Glomerular visceral epithelial cell (primary cell): ENCODE measurements around the gene FFAR3.

Source experiments
- DNase-seq: peaks from one replicate; pipeline ENCODE4 v3.0.0-alpha.2; 2016; ENCODE audit errors: extremely low spot score

FFAR3 gene

DNA sequence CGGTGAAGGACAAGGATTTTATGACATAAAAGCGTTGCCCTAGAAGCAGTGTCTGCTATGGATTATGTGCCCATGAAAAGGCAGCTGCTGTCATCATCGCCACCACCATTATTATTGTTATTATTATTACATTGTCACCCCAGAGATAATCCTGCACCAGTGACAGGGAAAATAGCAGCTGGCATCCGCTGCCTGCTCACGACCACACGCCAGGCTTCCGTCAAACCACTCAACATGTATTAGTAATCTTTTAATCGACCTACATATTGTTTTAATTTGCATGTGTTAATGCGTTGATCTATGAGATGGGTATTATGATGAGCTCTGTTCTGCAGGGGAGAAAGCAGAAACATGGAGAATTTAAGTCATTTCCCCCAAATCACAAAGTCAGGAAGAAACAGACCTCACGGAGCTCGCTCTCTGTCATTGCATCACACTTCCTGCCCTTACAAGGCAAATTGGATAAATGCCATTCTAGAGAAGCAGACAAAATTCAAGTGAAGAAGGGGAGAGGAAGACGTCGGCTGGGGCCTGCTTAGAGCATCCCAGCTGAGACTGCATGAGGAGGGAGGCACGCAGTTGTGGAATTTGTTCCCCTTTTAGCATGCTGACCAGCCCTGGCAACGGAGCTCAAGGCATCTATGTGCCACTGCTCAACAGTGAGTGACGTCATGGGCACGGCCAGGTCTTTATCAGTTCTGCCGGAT is at the start of gene FFAR3:
FFAR3 (plus strand) TSS at position 594 of the 707 bp plus-strand sequence. CDS start 431 bp downstream, outside the sequence.
- DNase-seq = no peak

DNA sequence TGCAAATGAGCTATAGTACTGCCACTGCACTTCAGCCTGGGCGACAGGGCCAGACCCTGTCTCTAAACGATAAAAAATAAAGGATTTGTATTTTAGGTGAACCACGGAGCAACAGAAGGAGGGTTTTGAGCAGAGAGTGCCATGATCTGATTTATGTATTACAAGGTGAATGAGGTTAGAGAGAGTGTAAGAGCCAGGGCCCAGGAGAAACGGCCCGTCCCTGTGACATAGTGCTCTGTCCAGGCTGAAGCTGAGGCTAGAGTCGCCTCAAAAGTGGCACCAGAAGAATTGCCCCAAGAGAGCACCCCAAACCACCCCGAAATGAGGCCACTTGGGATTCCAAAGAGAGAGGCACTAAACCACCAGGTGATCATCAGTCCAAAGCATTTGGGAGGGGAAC is 49.4 kb upstream of the FFAR3 start:
- no peak for DNase-seq

DNA sequence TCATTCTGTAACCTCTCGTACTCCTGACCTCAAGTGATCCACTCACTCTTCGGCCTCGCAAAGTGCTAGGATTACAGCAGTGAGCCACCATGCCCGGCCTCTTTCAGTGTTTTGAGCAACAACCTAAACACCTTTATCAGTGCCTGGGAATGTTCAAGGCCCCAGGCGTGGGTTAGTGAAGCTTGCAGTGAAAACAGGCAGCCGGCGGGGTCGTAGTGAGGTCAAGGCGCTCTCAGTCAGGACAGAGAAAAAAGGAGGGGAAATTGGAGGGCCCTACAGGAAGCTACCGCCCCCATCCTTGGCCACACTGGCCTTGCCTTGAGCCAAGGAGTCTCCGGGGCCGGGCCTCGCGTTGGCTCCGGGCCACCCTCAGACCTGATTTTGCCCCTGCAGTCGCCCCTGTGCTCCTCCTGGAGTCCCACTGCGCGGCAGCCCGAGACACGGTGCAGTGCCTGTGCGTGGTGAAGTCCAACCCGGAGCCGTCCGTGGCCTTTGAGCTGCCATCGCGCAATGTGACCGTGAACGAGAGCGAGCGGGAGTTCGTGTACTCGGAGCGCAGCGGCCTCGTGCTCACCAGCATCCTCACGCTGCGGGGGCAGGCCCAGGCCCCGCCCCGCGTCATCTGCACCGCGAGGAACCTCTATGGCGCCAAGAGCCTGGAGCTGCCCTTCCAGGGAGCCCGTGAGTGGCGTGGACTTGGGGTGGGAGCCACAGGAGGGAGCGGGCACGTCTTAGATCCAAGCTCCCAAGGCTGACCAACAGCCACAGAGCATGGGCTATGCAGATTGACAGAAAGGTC is 48.6 kb upstream of the FFAR3 start:
- DNase-seq = no peak

DNA sequence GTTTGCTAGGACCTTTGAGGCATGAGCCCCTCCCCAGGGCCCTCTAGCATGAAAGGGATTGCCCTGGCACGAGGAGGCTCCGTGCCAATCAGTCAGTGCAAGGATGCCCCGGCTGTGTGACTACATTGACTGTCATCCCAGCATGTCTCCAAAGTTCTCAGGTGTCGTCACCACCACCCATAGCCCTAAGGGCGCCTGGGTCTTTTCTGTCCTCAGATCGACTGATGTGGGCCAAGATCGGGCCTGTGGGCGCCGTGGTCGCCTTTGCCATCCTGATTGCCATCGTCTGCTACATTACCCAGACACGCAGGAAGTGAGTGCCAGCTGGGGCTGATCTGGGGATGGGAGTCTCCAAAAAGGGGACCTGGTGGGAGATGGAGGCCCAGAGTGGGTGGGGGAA is 47.9 kb upstream of the FFAR3 start:
- DNase-seq = no peak

- no peak for DNase-seq
Measured at GRCh38 chr19:35310811-35311465, 47.3 kb upstream of the FFAR3 start.

- DNase-seq = peak; percentile 16
Measured at GRCh38 chr19:35311901-35312665, 46.2 kb upstream of the FFAR3 start.

- no peak for DNase-seq
Measured at GRCh38 chr19:35313587-35313986, 44.7 kb upstream of the FFAR3 start.

- no peak for DNase-seq
Measured at GRCh38 chr19:35314031-35314430, 44.2 kb upstream of the FFAR3 start.

DNA sequence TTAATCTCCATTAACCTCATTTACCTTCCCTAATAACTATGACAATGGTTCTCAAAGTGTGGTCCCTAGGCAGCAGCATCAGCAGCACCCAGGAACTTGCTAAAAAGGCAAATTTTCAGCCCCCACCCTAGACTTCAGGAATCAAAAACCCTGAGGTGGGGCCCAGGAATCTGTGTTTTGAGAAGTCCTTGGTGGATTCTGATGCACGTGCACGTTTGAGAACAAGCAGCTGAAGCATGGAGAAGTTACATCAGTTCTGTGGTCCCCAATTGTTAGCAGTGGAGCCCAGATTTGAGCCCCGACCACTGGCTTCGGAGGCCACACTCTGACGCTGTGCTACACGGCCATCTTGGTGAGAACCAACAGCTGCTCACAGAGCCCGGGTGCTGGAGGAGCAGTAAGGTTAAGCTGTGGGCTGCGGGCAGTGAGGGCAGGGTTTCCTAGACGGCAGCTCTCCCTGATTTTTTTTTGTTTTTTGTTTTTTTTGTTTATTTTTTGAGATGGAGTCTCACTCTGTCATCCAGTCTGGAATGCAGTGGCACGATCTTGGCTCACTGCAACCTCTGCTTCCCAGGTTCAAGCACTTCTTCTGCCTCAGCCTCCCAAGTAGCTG is 43.3 kb upstream of the FFAR3 start:
- no peak for DNase-seq

DNA sequence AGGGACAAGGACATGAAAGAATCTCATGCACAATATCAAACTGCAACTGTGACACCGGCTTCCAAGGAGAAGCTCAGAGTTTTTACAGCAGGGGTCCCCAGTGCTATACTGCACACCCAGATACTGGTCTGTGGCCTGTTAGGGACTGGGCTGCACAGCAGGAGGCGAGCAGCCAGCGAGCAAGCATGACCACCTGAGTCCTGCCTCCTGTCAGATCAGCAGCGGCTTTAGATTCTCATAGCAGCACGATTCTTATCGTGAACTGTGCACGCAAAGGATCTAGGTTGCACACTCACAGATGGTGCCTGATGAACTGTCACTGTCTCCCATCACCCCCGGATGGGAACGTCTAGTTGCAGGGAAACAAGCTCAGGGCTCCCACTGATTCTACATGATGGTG is 42.4 kb upstream of the FFAR3 start:
- no peak for DNase-seq

- no peak for DNase-seq
Measured at GRCh38 chr19:35316560-35316959, 41.7 kb upstream of the FFAR3 start.

GRCh38 chr19:35317464-35318043 is 40.7 kb upstream of the FFAR3 start:
- no peak for DNase-seq

- peak; percentile 78 for DNase-seq
Measured at GRCh38 chr19:35318679-35319448, 39.4 kb upstream of the FFAR3 start.

- no peak for DNase-seq
Measured at GRCh38 chr19:35320065-35320713, 38.1 kb upstream of the FFAR3 start.

DNA sequence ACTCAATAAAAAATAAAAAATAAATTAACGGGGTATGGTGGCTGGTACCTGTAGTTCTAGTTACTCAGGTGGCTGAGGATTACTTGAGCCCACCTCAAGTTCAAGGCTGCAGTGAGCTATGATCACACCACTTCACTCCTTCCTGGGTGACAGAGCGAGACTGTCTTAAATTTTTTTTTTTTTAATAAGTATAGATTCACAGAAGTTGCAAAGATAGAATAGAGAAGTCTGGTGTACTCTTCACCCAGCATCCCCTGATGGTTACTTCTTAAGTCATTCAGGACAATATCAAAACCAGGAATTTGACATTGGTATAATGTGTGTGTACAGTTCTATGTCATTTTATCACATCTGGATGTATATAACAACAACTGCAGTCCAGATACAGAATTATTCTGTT is 37.0 kb upstream of the FFAR3 start:
- no peak for DNase-seq

GRCh38 chr19:35322014-35322413 is 36.2 kb upstream of the FFAR3 start:
- no peak for DNase-seq

- DNase-seq = no peak
Measured at GRCh38 chr19:35327642-35328041, 30.6 kb upstream of the FFAR3 start.

DNA sequence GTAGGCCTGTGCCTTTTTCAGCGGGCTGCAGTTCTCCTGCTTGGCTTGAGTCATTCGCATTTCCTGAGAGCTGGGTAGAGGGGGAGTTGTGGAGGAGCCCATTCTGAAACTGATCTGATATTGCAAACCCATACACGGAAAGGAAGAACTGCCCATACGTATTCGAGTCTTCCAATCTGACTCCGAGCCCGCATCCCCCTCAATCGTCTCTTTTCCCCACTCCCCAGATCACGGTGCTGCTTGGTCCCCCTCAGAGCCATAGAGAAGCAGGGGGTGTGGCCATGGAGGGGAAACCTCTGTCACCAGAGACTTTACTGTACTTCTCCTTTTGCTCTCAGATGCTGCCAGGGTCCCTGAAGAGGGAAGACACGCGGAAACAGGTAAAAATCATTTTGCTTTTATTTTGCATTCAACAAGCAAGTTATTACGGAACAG is 29.4 kb upstream of the FFAR3 start, which contains the start of gene CD22:
CD22 (plus strand) TSS at position 337 of the 435 bp plus-strand sequence. CDS start 2,854 bp downstream, outside the sequence.
- DNase-seq = no peak

DNA sequence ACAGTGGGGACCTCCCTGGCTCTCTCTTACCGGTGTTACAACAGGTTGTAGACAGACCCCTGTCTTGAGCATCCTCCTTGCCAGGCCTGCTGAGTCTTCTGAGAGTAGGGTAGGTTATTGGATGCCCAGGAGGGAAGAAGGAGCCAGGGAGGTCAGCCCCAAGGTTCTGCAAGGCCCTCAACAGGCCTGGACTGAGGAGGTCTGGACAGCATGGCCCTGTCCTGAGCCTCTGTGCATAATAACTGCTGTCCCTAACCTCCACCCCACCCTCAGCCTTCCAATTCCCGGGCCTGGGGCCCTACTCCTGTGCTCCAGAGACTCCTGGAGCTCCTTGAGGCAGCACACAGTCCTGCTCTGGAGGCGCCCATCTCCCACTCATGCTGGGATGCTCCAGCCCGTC is 28.9 kb upstream of the FFAR3 start:
- no peak for DNase-seq

GRCh38 chr19:35330475-35330874 is 27.8 kb upstream of the FFAR3 start:
- no peak for DNase-seq
